SK-N-MC (cell line): ENCODE data around the gene CCDC167.
"Not testable (repeated sequence)": the region's sequence is repeated elsewhere in the genome, so short reads cannot be mapped to it uniquely, and the experiment has no call there.

Experiments used
- EZH2 ChIP-seq: fragments of 200-600 bp; sonication (generic); IDR thresholded peaks from one replicate; pipeline ENCODE4 v1.6.1; 2017; ENCODE audit warnings: antibody characterized with exemption
- POLR2AphosphoS5 ChIP-seq: IDR thresholded peaks from 2 replicates; pipeline ENCODE4 v1.6.1; 2012; ENCODE audit warnings: mild to moderate bottlenecking, low read depth, low read length, borderline replicate concordance

DNA sequence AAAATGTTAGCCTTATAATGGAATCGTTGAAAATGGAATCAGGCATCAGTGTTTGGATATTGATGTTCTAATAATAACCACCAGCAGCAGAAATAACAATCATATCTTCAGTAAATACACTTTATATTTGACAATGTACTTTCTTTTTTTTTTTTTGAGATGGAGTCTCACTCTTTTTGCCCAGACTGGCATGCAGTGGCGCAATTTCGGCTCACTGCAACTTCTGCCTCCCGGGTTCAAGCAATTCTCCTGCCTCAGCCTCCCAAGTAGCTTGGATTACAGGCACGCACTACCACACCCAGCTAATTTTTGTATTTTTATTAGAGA lies 56.5 kb downstream of the CCDC167 start:
- not testable (repeated sequence) for TF ChIP-seq POLR2AphosphoS5, EZH2
